ENCODE results near the gene AKT2.

DNA sequence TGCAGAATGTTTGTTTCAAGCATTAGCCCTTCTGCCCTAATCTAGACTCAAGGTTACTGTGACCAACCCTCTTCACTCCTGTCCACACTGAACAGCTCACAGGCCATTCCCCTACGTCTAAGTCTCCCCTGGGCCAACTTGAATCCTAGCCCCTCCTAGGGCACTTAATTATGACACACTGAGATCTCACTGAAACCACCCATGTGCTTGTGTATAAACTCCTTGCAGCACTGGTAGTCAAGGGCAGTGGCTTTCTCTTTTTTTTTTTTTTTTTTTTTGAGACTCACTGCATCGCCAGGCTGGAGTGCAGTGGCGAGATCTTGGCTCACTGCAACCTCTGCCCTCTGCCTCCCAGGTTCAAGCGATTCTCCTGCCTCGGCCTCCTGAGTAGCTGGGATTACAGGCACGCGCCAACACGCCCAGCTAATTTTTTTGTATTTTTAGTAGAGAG lies 1.9 kb upstream of the AKT2 start:
- TF ChIP-seq CTCF (IDR thresholded peaks at IDR 0.05) (no peak), POLR2A (IDR thresholded peaks at IDR 0.05) (no peak)

All from breast epithelium (tissue), 3 donors.